Measurements from ENCODE around the gene RAI2.

The RAI2 gene

GRCh38 chrX:17854069-17854468 is 7.0 kb downstream of the RAI2 start:
- peaks cover 8% of the 10 kb centered on the region for H3K27me3 ChIP-seq (ENCODE audit: control insufficient read depth, insufficient read depth, low read length)
- no peak for DNase-seq (ENCODE audit: low read depth, low spot score)
- no CpG with 5 or more reads among the region's 2 CpGs for WGBS (ENCODE audit: insufficient coverage, insufficient read length)
- no peak overlapping the region for H3K4me3 ChIP-seq (ENCODE audit: low read length)
- H3K4me1 ChIP-seq (ENCODE audit: control insufficient read depth, insufficient read depth, low read length) = no peaks in the 10 kb centered on the region; the same call in 1 of the 2 replicates
- no peaks in the 10 kb centered on the region for H3K9me3 ChIP-seq (ENCODE audit: control insufficient read depth, insufficient read depth, low read length)
- H3K27ac ChIP-seq (ENCODE audit: low read length) = no peak overlapping the region
- no peaks in the 10 kb centered on the region for H3K36me3 ChIP-seq (ENCODE audit: control insufficient read depth, insufficient read depth, low read length)

- H3K4me1 ChIP-seq (ENCODE audit: control insufficient read depth, insufficient read depth, low read length) = no peaks in the 10 kb centered on the region
- no peaks in the 10 kb centered on the region for H3K9me3 ChIP-seq (ENCODE audit: control insufficient read depth, insufficient read depth, low read length)
- H3K27ac ChIP-seq (ENCODE audit: low read length) = no peak overlapping the region
- WGBS (ENCODE audit: insufficient coverage, insufficient read length) = no CpG with 5 or more reads among the region's 7 CpGs
- no peak overlapping the region for H3K4me3 ChIP-seq (ENCODE audit: low read length)
- no peaks in the 10 kb centered on the region; the same call in 1 of the 2 replicates for H3K27me3 ChIP-seq (ENCODE audit: control insufficient read depth, insufficient read depth, low read length)
- H3K36me3 ChIP-seq (ENCODE audit: control insufficient read depth, insufficient read depth, low read length) = no peaks in the 10 kb centered on the region
- no peak for DNase-seq (ENCODE audit: low read depth, low spot score)
Measured at GRCh38 chrX:17851874-17852273, 9.2 kb downstream of the RAI2 start.

GRCh38 chrX:17848545-17849265 is 12.4 kb downstream of the RAI2 start:
- H3K36me3 ChIP-seq (ENCODE audit: control insufficient read depth, insufficient read depth, low read length) = no peaks in the 10 kb centered on the region

GRCh38 chrX:17846045-17846444 is 15.1 kb downstream of the RAI2 start:
- H3K27ac ChIP-seq (ENCODE audit: low read length) = no peak overlapping the region
- H3K4me1 ChIP-seq (ENCODE audit: control insufficient read depth, insufficient read depth, low read length) = no peaks in the 10 kb centered on the region
- no CpG with 5 or more reads among the region's 2 CpGs for WGBS (ENCODE audit: insufficient coverage, insufficient read length)
- DNase-seq (ENCODE audit: low read depth, low spot score) = no peak
- no peaks in the 10 kb centered on the region for H3K9me3 ChIP-seq (ENCODE audit: control insufficient read depth, insufficient read depth, low read length)
- H3K36me3 ChIP-seq (ENCODE audit: control insufficient read depth, insufficient read depth, low read length) = no peaks in the 10 kb centered on the region
- no peak overlapping the region for H3K4me3 ChIP-seq (ENCODE audit: low read length)
- H3K27me3 ChIP-seq (ENCODE audit: control insufficient read depth, insufficient read depth, low read length) = no peaks in the 10 kb centered on the region

More at GRCh38 chrX:17848545-17849265, 12.4 kb downstream of the RAI2 start:
- no peak overlapping the region for H3K27ac ChIP-seq (ENCODE audit: low read length)
- DNase-seq (ENCODE audit: low read depth, low spot score) = no peak
- no CpG with 5 or more reads among the region's 7 CpGs for WGBS (ENCODE audit: insufficient coverage, insufficient read length)
- H3K4me1 ChIP-seq (ENCODE audit: control insufficient read depth, insufficient read depth, low read length) = no peaks in the 10 kb centered on the region
- H3K27me3 ChIP-seq (ENCODE audit: control insufficient read depth, insufficient read depth, low read length) = no peaks in the 10 kb centered on the region; the same call in 1 of the 2 replicates
- H3K4me3 ChIP-seq (ENCODE audit: low read length) = no peak overlapping the region
- H3K9me3 ChIP-seq (ENCODE audit: control insufficient read depth, insufficient read depth, low read length) = no peaks in the 10 kb centered on the region

GRCh38 chrX:17844236-17844635 is 16.9 kb downstream of the RAI2 start:
- WGBS (ENCODE audit: insufficient coverage, insufficient read length) = no CpG with 5 or more reads among the region's 2 CpGs
- no peaks in the 10 kb centered on the region for H3K27me3 ChIP-seq (ENCODE audit: control insufficient read depth, insufficient read depth, low read length)
- no peaks in the 10 kb centered on the region for H3K4me1 ChIP-seq (ENCODE audit: control insufficient read depth, insufficient read depth, low read length)
- no peaks in the 10 kb centered on the region for H3K36me3 ChIP-seq (ENCODE audit: control insufficient read depth, insufficient read depth, low read length)
- no peak for DNase-seq (ENCODE audit: low read depth, low spot score)
- no peak overlapping the region for H3K27ac ChIP-seq (ENCODE audit: low read length)
- H3K9me3 ChIP-seq (ENCODE audit: control insufficient read depth, insufficient read depth, low read length) = no peaks in the 10 kb centered on the region
- H3K4me3 ChIP-seq (ENCODE audit: low read length) = no peak overlapping the region

- no CpG with 5 or more reads among the region's 6 CpGs for WGBS (ENCODE audit: insufficient coverage, insufficient read length)
- Histone ChIP-seq H3K27ac (ENCODE audit: low read length) (no peak overlapping the region), H3K36me3 (ENCODE audit: control insufficient read depth, insufficient read depth, low read length) (no peaks in the 10 kb centered on the region), H3K9me3 (ENCODE audit: control insufficient read depth, insufficient read depth, low read length) (no peaks in the 10 kb centered on the region), H3K27me3 (ENCODE audit: control insufficient read depth, insufficient read depth, low read length) (no peaks in the 10 kb centered on the region), H3K4me1 (ENCODE audit: control insufficient read depth, insufficient read depth, low read length) (no peaks in the 10 kb centered on the region), H3K4me3 (ENCODE audit: low read length) (no peak overlapping the region)
- no peak for DNase-seq (ENCODE audit: low read depth, low spot score)
Measured at GRCh38 chrX:17842769-17843525, 18.2 kb downstream of the RAI2 start.

- WGBS (ENCODE audit: insufficient coverage, insufficient read length) = no CpG with 5 or more reads among the region's 4 CpGs
- H3K27ac ChIP-seq (ENCODE audit: low read length) = no peak overlapping the region
- H3K4me3 ChIP-seq (ENCODE audit: low read length) = no peak overlapping the region
- H3K27me3 ChIP-seq (ENCODE audit: control insufficient read depth, insufficient read depth, low read length) = no peaks in the 10 kb centered on the region
- no peaks in the 10 kb centered on the region for H3K9me3 ChIP-seq (ENCODE audit: control insufficient read depth, insufficient read depth, low read length)
- DNase-seq (ENCODE audit: low read depth, low spot score) = no peak
- H3K4me1 ChIP-seq (ENCODE audit: control insufficient read depth, insufficient read depth, low read length) = no peaks in the 10 kb centered on the region; the same call in 1 of the 2 replicates
- no peaks in the 10 kb centered on the region for H3K36me3 ChIP-seq (ENCODE audit: control insufficient read depth, insufficient read depth, low read length)
Measured at GRCh38 chrX:17839269-17839668, 21.8 kb downstream of the RAI2 start.

GRCh38 chrX:17836830-17837229 is 24.3 kb downstream of the RAI2 start:
- H3K9me3 ChIP-seq (ENCODE audit: control insufficient read depth, insufficient read depth, low read length) = no peaks in the 10 kb centered on the region
- H3K4me3 ChIP-seq (ENCODE audit: low read length) = no peak overlapping the region
- no peaks in the 10 kb centered on the region for H3K36me3 ChIP-seq (ENCODE audit: control insufficient read depth, insufficient read depth, low read length)
- H3K27me3 ChIP-seq (ENCODE audit: control insufficient read depth, insufficient read depth, low read length) = no peaks in the 10 kb centered on the region
- WGBS (ENCODE audit: insufficient coverage, insufficient read length) = no CpG with 5 or more reads among the region's 3 CpGs
- no peak overlapping the region for H3K27ac ChIP-seq (ENCODE audit: low read length)
- DNase-seq (ENCODE audit: low read depth, low spot score) = no peak
- H3K4me1 ChIP-seq (ENCODE audit: control insufficient read depth, insufficient read depth, low read length) = no peaks in the 10 kb centered on the region; the same call in 1 of the 2 replicates

GRCh38 chrX:17833954-17834353 is 27.1 kb downstream of the RAI2 start:
- Histone ChIP-seq H3K27ac (ENCODE audit: low read length) (no peak overlapping the region), H3K9me3 (ENCODE audit: control insufficient read depth, insufficient read depth, low read length) (no peaks in the 10 kb centered on the region), H3K4me1 (ENCODE audit: control insufficient read depth, insufficient read depth, low read length) (no peaks in the 10 kb centered on the region; the same call in 1 of the 2 replicates), H3K4me3 (ENCODE audit: low read length) (no peak overlapping the region), H3K27me3 (ENCODE audit: control insufficient read depth, insufficient read depth, low read length) (no peaks in the 10 kb centered on the region), H3K36me3 (ENCODE audit: control insufficient read depth, insufficient read depth, low read length) (no peaks in the 10 kb centered on the region)
- WGBS (ENCODE audit: insufficient coverage, insufficient read length) = no CpG with 5 or more reads among the region's 2 CpGs
- DNase-seq (ENCODE audit: low read depth, low spot score) = no peak

GRCh38 chrX:17831255-17831654 is 29.8 kb downstream of the RAI2 start:
- H3K4me3 ChIP-seq (ENCODE audit: low read length) = no peak overlapping the region
- no peaks in the 10 kb centered on the region for H3K4me1 ChIP-seq (ENCODE audit: control insufficient read depth, insufficient read depth, low read length)
- H3K36me3 ChIP-seq (ENCODE audit: control insufficient read depth, insufficient read depth, low read length) = no peaks in the 10 kb centered on the region
- DNase-seq (ENCODE audit: low read depth, low spot score) = no peak
- H3K27ac ChIP-seq (ENCODE audit: low read length) = no peak overlapping the region
- H3K27me3 ChIP-seq (ENCODE audit: control insufficient read depth, insufficient read depth, low read length) = no peaks in the 10 kb centered on the region
- H3K9me3 ChIP-seq (ENCODE audit: control insufficient read depth, insufficient read depth, low read length) = no peaks in the 10 kb centered on the region
- no CpG with 5 or more reads among the region's 3 CpGs for WGBS (ENCODE audit: insufficient coverage, insufficient read length)
